Esophagus mucosa (tissue), 1 donor: ENCODE measurements around the gene CABP1. TPM values are rescaled to one million over a fixed set of nuclear protein-coding genes. Genes with fewer than 3 reads are reported as not detected.
A peak's percentile ranks its signal among the peaks of the same experiment; 100 is the strongest.

Experiments used
- ATAC-seq: fragments of 200-7000 bp; cut with Tn5 transposase; one replicate; pipeline ENCODE4 v1.9.1; 2020
- total RNA-seq: library from RNA; stranded (reverse); gene quantifications from one replicate; pipeline ENCODE4 v1.2.4, GENCODE V29; 2023
- donor health status: DM: yes; HTN: yes; CAD: no.

CABP1 gene
- total RNA-seq, 1 donor from 2014 or later = 0.16 TPM

GRCh38 chr12:120696626-120697025, 56.2 kb downstream of the CABP1 start:
- no peak for ATAC-seq

GRCh38 chr12:120697344-120697743, 56.9 kb downstream of the CABP1 start:
- ATAC-seq = no peak

DNA sequence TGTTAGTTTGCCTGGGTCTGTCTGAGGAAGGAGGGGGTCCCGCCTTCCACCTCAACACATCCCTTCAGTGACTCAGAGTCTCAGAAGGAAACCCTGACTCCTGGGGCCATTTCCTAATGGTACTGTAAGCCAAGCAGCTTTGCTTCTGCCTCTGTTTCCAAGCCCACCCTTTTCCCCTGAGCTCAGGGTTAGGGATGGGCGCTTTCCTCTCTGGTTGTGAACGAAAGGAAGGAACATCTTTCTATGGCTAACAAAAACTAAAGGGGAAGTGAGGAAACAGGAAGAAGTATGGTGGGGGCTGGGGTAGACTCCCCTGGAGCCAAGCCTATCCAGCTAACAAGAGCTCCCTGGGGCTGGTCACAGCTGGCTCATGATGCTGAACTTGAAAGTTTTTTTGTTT, 58.2 kb downstream of the CABP1 start:
- ATAC-seq = peak; percentile 23

DNA sequence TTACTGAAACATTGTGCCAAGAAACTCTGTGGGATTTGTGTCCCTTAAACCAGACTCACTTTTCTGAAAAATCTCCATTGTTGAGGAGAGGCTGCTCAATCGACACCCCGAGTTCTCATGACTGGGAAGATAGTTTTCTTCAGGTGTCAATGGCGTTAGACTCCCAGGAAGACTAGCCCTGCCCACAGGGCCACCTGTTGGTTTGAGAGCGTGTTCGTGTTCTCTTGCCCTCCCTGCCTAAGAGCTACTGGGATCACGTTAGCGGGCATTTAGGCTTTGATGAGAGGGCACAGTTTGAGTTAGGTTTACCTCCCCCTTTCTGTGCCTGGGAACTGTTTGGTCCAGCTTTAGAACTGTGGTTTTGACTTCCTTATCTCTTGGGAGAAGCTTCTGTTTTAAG, 59.1 kb downstream of the CABP1 start:
- ATAC-seq = no peak

- ATAC-seq = no peak
Measured at GRCh38 chr12:120700886-120701285, 60.5 kb downstream of the CABP1 start.

DNA sequence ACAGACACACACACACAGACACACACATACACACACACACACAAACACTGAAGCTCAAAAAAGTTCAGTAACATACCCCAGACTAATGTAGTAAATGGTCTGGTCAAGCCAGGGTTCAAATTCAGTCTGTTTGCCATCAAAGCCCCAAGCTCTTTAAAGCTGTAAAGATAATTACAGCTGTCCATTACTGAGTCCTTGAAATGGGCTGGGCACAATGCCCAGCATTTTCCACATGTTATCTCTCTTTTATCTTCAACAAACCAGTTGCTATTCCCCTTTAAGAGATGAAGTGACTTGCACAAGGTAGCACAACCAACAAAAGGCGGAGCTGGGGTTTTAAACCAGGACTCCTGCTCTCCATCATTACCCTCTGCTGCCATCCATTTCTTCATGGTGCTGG, 62.2 kb downstream of the CABP1 start:
- no peak for ATAC-seq

- peak; percentile 22 for ATAC-seq
Measured at GRCh38 chr12:120703311-120703942, 63.0 kb downstream of the CABP1 start.

DNA sequence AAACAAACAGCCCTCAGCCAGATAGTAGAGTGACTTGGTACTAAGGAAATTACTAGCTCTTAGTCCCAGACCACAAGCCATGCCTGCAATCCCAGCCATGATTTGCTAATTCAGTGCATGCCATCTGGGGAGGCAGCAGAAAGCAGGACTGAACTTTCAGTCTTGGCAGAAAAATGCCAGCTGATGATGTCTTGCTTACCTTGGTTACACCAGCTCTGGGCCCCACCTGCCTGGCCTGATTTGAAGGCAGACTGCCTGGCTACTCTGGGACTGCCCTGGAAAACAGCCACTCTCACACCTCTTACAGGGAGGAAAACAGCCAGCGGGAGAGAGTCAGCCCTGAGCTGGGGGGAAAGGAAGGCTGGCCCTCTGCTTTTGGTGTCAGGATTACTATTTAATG, 65.2 kb downstream of the CABP1 start:
- ATAC-seq = no peak

- ATAC-seq = no peak
Measured at GRCh38 chr12:120706029-120706428, 65.6 kb downstream of the CABP1 start.

DNA sequence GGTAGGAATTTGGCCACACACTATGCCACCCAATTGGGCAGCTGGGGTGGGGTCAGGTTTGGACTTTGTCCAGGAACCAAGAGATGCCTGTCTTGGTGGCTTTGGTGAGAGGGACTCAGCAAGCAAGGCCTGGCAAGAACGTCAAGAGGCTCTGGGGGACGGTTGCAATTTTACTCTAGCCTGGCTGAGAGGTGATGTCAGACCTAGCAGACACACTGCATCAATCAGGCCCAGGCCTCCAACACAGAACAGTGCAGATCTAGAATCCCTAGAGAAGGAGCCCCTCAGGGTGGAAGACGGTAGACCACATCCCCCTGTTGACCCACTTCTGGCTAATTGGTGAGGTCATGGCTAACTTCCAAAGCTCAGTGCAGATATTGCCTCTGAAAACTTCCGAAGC, 68.2 kb downstream of the CABP1 start:
- ATAC-seq = no peak

- ATAC-seq = peak; percentile 77
Measured at GRCh38 chr12:120710031-120710804, 69.8 kb downstream of the CABP1 start, which contains the start of gene UNC119B. Gene UNC119B, plus strand, starts transcription at chr12:120710458. Its CDS starts 17 bp downstream, at chr12:120710475.

DNA sequence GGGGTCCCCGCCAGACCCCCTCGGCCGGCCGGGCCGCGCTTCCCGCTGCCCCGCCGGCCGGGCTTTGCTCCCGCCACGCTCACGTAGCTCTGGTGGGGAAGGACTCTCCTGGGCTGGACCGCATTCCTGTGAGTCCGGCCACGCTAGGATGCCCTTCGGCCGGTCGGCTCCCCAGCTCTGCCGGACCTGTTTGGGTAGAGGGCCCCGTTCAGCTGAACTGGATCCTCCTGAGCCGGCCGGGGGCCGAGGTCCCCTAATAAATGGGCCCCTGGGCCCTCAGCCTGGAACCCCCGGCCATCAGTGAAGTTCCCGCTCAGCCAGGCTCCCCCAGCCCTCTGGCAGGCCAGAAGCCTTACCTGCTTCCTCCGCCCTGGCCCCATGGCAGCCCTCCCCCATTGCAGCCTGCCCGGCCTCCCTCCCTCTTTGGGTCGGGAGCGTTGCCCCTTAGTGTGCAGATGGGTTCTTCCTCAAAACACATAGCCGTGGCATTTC, 70.4 kb downstream of the CABP1 start:
- ATAC-seq = peak; percentile 39

DNA sequence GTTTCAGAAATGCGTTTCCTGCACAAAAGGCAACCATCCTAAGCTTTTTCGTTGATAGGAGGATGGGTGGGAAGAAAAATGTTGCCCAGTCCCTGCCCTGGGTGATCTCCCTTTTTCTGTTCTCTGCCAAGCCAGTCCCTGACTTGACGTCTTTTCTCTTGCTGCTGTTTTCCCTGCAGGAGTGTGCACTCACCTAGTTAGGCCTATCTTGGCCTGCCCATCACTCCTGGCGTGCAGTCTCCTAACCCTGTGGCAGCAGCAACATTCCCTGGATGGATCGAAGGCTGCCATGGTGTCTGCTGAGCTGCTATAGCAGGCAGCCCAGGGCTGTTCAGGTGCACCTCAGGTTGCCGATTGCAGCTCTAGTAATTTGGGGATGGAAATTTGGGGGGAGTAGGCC, 71.0 kb downstream of the CABP1 start:
- ATAC-seq = peak; percentile 17

- no peak for ATAC-seq
Measured at GRCh38 chr12:120712610-120713009, 72.2 kb downstream of the CABP1 start.

DNA sequence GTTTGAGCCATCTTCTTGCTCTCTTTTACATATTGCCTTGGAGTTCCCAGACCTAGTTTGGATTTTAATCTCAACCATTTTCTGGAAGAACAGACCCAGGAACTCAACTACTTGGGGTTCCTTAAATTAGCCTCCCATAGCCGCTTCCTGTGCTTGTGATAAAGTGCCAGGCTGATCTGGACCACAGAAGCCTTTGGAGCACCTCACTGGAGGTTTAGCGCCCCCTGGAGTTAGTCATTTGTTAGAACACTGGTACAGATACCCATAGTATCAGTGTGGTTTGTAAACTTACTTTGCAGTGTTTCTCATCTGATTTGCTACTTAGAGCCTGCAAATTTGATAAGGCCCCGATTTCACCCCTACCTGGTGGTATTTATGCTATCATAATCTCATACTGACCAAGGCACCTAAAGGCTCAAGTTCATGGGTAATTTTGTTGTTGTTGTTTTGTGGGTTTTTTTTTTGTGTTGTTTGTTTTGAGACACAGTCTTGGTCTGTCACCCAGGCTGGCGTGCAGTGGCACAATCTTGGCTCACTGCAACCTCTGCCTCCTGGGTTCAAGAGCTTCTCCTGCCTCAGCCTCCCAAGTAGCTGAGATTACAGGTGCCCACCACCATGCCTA, 73.5 kb downstream of the CABP1 start:
- ATAC-seq = peak; percentile 65

Other genes with a start within 250 kb of the CABP1 start
- 514 TPM for gene COX6A1, start 202.5 kb upstream of the CABP1 start, total RNA-seq
- 22.4 TPM for gene TRIAP1, start 194.2 kb upstream of the CABP1 start, total RNA-seq
- 9.8 TPM for gene GATC, start 194.2 kb upstream of the CABP1 start, total RNA-seq
- 139 TPM for gene SRSF9, start 170.9 kb upstream of the CABP1 start, total RNA-seq
- 621 TPM for gene DYNLL1, start 144.5 kb upstream of the CABP1 start, total RNA-seq
- gene COQ5, start 111.5 kb upstream of the CABP1 start, total RNA-seq = 23.2 TPM
- gene RNF10, start 106.3 kb upstream of the CABP1 start, total RNA-seq = 198 TPM
- gene POP5, start 59.2 kb upstream of the CABP1 start, total RNA-seq = 26.2 TPM
- 40.1 TPM for gene MLEC, start 46.5 kb downstream of the CABP1 start, total RNA-seq
- 14.7 TPM for gene UNC119B, start 69.8 kb downstream of the CABP1 start, total RNA-seq
- gene ACADS, start 85.2 kb downstream of the CABP1 start, total RNA-seq = 11.3 TPM